Measurements from ENCODE around the gene NEDD4L.
"Not testable (repeated sequence)": the region's sequence is repeated elsewhere in the genome, so short reads cannot be mapped to it uniquely, and the experiment has no call there.

Gene NEDD4L

DNA sequence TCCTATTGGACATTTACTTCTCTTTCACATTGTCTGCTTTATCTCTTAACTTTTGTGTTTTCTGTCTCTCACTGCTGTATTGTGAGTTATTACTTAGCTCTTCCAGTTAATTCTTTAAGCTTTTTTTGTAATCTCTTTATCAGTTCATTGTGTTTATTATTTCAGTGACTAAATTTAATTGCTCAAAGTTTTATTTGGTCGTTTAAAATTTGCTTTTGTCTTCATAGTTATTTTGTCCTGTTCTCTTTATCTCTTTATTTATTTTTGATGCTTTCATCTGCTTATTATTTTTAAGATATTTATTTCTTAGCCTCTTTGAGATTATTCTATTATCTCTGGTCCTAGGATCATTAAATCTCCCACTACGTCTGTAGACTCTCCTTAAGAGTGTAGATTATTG is 316.3 kb downstream of the NEDD4L start:
- no peak for DNase-seq

DNA sequence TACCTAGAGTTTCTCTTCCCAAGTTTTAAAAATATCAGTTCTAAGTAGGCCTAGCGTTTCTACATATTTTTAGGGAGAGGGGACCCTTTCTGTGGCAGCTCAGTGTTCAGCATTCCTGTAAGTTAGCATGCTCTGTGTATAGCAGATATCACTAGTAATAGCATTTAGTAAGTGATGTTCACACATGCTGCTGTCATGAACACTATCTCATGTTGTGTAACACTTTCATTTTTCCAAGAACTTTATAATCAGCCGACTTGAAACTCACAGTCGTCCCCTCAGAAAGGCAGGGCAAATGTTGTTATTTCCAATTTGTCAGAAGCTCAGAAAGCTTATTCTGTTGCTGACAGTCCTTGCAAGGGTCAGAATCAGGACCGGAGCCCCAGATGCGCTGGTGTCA is 317.2 kb downstream of the NEDD4L start:
- DNase-seq: no peak

DNA sequence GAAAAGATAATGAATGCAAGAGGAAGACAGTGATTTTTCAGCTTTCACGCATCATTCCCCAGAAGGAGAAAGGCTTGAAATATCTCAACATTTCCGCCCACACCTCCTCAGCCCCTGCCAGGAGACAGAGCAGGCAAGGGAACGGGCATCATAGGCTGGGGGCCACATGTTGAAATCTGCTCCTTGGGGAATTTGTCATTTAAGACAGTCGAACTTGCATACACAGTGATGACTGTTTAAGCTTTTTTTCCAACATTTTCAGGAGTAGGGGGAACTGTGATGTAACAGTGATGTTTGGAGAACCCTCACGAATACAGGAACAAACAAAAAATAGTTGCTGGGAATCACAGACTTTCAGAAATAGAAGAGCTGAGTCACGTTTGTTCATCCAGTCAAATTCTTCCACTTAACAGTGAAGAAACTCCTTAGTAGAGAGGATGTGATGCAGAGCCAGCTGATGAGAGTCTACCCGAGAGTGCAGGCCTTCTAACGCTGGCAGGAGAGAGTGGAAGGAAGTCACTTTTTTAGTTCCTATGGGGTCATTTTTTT is 318.1 kb downstream of the NEDD4L start:
- DNase-seq: no peak

DNA sequence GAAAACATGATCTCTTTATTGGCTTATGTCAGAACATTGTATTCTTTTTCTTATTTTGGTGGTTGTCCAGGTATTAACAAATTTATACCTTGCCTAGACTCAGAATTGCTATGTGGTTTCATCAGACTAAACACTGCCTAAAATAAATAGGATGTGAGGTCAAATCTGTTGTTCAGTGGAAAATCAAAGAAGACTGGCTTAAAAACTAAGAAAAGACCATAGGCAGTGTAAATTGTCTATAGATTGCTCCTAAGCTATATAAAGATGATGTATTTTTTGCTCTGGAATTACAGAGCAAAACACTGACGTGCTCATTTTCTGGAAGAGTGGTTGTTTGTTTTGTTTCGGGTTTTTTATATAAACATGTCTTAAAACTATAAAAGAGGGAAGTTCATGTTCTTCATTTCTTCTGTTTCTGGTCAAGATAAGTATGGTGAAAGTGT is 318.8 kb downstream of the NEDD4L start:
- DNase-seq: no peak

DNA sequence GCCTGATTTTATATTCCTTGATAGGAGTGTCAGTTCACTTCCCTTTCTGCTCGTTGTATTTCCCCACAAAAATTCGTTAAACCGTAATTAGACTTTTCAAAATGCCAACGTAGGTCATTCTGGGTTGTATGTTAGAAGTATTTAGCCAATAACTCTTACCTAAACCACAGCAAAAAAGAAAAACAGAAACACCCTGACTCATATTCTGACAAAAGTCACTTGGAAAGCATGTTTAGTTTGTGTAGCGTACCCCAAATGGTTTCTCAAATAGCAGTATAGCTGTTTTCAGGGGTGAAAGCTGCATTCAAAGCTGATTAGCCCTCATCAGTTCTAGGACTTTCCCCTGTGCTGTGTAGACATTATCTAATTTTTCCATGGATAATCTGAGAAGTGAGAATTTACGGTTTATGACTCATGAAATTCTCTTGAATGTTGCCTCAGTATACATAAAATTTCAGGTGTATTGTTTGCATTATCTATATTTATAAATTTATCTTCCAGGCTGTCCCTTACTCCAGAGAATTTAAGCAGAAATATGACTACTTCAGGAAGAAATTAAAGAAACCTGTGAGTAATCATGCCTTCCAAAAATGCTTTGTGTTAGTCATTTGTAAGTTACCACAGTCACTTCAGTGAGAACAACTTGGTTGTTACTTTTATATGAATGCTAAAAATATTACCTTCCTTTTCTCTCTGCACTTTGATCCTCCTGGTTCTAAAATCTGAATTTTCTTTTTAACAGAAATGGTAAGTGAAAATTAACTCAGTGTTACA is 319.9 kb downstream of the NEDD4L start:
- no peak for DNase-seq

DNA sequence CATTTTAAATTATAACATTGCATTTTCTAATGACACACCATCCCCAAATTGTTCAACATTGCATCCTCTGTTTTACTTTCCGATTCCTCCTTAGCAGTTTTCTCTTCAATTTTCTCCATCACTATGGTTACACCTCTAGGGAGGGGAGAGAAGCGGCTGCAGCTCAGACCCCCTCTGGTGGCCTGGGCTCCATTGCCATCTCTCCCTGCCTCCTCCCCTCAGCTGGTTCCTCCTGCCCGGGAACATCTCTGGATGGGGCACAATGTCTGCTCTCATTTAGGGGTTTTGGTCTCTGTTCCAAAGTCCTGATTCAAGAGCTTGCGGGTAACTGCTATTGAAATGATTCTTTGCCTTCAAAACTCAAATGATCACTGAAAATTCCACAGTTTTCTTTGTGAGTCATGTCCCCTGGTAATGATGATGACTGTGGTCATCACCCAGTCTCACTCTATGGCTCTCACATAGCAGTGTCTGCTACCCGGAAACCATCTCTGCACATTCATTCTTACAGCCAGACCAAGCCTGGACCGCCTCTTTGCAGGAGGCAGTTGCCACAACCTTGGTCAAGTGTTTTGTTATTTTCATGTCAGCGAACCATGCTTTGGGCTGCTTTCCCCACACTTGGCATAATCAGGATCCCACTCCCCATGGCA is 321.0 kb downstream of the NEDD4L start:
- DNase-seq: no peak

DNA sequence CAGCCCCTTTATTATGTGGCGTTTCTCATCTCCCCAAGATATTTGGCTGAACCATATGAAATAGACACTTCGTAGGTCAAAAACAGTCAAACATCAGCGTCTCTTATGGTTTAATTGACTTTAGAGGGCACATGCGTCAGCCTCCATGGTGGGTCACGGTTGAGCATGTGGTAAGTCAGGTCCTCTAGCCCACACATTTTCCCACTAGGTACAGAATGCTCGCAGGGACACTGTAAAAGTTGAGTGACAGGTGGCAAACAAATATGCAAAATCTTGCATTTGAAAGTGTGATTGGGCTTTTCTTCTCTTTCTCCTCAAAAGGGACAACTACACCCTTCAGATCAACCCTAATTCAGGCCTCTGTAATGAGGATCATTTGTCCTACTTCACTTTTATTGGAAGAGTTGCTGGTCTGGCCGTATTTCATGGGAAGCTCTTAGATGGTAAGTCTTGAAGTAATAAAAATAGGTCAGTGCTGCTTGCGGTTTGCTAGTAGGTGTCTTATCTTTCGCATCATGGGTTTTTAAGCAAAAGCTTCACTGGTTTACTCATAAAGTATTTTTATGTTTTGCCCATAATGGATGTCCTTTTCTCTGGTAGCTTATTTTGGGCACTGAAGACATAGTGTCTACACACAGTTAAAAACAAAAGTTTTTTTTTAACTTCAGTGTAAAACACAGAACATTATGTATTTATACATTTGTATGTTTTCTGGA is 323.6 kb downstream of the NEDD4L start:
- DNase-seq: no peak

DNA sequence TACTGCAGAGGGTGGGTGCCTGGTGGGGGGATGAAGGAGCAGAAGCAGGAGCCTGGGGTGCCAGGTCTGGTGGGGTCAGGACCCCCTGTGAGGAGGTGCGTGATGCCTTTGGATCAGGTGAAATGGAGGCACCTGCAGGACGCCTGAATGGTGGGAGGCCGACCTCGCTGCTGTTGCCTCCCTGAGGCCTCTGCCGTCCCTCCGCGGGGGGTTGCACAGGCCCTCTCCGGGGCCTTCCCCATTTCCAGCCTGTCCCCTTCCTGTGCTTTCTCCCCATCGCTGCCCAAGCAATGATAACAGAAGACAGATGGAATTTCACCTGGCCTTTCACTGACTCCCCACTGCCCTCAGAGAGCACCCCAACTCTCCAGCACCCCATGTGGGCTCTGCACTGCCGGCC is 325.6 kb downstream of the NEDD4L start:
- no peak for DNase-seq

DNA sequence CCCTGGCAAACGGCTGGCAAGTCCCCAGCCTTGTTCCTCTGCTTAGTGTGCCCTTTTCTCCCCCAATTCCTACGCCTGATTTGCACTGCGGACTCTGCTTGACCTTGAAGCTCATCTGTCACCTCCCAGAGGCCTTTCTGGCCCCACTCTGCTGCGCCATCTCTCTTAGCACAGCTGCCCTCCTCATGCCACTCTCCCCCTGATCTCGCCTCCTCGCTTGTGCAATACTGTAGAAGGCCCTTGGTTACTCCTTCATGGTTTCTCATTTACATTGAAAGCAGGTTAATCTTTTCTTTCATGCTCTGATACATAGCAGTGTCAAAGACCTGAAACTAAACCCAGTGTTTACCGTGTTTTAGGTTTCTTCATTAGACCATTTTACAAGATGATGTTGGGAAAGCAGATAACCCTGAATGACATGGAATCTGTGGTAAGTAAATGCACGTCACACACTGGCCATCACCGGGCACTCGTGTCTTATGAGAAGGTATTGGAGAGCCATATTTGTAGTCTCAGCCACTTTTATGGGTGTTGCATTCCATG is 326.1 kb downstream of the NEDD4L start:
- DNase-seq: no peak

DNA sequence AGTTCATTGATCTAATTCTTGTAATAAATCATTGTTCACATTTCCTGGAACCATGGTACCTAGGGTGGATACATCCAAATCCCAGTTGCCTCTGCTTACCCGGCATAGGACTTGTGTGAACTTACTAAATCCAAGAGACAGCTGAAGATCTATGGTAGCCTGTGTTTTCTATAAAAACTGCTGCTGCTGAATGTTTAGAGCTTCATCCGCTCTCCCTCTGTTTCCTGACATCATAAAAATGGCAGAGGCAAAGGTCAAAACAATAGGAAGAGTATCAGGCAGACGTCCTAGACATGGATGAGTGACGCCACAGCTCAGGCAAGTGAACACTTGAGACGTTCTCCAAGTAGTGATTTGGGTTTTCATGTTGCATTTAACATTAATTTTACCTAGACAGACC is 326.6 kb downstream of the NEDD4L start:
- DNase-seq: no peak

DNA sequence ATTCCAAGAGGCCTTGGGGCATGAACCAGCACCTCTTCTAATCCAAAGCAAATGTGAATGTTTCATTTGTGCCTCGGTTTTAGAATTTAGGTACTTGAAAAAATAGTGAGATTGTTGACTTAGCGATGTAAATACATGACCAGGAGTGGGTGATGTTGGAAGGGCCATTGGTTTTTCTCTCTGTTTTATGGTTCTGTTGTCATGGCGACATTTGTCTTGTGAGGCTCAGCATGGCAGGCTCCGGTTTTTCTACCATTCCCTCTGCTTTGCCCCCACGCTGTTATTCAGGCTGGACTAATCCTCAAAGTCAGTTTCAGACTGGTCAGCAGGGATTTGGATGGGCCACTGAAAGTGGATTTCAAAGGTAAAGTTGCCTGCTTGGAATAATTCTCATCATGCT is 329.5 kb downstream of the NEDD4L start:
- no peak for DNase-seq

DNA sequence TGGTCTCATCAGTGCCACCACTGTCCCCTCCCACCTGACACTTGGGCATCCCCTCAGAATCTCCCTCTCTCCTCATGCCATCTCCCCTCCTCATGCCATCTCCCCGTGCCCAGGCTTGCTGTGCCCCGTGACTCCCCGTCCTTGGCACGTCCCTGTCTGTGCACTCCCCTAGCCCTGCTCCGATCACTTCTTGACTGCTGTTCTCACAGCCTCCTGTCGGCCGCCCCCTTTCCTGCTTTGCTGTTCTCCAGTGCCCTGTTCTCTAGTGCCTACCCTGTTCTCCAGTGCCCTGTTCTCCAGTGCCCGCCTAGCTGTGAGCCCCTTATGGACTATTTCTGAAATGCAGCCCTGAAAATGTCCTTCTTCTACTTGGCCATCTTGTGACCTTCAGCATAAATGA is 331.0 kb downstream of the NEDD4L start:
- no peak for DNase-seq

DNA sequence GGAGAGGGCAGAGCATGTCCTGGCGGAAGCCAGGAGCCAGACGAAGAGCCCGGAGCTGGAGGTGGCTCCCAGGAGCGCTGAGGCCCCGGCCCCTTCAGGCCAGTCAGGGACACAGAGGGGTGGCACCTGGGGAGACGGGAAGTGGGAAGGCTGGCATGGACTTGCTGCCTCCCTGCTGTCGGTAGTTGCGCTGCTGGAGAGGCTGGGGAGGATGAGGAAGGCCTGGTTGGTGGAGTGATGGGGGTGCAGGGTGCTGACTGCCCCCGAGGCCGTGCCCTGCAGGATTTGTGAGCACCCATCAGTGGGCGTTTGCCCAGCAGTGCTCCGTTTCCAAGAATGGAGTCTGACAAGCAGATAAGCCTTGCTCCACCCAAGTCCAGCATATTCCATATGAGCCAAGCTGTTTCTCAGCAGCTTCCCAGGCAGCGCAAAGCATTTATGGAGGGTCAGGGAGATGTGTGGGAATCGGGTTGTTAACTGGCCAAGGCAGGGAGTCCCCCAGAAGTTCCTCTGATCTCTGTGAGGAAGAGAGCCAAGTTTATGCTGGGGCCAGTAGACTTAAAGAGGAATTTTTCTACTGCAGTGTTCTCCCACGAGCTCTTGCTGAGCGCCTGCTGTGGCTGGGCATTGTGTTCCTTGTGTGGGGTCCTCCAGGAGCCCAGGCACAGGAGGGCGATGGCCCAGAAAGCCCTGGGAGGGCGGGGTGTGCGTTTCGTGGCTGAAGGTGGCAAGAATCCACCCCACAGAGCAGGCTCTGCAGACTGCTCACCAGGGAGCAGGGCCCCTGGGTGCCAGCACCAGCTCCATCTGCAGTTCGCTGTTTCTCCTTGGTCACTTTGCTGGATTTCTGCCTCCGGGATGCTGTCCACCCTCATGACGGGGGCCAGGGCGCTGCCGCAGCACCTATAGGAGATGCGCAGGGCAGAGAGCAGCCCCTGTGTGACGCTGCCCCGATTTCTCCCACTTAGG is 334.7 kb downstream of the NEDD4L start:
- DNase-seq: no peak

DNA sequence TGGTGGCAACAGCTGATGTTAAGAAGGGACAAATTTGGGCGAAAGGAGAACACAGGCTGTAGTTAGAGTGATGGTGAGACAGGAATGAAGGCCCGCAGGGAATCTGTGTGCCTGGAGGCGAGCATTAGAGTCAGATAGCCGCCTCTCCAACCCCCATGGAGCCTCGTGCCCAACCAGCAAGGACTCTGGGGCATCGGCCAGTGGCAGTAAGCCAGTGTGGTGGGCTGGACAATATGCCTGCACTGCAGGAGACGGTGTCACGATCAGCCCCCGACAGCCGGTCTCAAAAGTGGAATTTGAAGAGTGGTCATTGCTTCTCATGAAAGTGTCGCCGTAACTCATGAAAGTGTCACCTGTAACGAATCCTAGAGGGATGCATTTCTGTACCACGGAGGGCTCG is 335.4 kb downstream of the NEDD4L start:
- no peak for DNase-seq

DNA sequence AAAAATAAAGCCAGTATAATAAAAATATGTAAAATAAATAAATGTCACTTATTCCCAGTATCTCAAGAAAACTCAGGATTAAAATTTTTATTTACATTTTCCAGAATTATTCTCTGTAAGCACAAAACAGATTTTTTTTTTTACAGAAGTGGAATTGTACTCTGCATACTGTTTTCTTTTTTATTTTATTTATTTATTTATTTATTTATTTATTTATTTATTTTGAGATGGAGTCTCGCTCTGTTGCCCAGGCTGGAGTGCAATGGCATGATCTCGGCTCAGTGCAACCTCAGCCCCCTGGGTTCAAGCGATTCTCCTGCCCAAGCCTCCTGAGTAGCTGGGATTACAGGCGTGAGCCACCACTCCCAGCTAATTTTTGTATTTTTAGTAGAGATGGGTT is 336.1 kb downstream of the NEDD4L start:
- not testable (repeated sequence) for DNase-seq

DNA sequence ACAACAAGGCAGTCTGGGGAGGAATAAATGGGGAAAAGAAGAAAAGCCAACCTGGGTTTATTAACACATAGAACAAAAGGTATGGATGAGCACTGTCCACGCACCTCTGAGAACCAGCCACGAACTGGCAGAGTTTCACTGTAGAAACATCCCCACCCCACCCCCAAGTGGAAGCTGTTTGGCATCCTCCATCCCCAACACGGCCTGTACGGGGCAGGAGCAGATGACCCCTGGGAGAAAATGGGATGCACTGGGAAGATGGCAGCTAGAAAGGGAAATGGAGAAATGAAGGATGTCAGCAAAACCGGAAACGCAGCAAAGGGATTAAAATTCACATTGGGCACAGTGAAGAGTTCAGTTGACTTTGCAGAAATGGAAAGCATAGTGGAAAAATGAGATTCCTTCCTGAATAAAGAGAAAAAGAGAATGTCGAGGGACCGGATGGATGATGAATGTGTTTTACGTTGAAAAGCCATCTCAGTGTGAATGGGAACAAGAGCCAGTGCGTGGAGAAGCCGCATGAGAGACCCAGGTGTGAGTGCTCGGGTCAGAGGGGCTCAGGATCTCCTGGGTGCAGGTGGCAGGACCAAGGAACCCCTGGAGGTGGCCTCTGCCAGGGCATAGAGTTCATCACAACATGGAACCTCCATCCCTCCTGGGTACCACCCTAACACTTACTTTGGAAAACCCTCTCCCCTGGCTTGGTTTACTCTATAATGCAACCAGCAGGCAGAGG is 337.8 kb downstream of the NEDD4L start:
- no peak for DNase-seq

DNA sequence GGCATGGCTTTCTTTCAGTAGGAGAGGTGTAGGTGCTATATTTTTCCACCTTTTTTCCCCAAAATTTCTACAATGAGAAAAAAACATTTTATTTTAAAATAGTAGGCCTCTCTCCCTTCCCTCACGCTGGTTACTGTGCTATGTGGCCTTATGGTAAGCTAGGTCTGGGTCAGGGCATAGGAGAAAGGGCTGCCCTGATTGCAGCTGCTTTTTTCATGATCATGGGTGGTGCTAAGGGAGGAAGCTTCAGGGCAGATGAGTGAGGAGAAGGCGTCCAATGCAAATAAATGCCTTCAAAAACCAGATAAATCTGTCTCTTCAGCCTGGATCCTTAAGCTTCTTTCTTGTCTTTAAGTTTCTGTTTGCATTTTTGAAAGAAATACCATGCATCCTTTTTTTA is 338.4 kb downstream of the NEDD4L start:
- DNase-seq: no peak

DNA sequence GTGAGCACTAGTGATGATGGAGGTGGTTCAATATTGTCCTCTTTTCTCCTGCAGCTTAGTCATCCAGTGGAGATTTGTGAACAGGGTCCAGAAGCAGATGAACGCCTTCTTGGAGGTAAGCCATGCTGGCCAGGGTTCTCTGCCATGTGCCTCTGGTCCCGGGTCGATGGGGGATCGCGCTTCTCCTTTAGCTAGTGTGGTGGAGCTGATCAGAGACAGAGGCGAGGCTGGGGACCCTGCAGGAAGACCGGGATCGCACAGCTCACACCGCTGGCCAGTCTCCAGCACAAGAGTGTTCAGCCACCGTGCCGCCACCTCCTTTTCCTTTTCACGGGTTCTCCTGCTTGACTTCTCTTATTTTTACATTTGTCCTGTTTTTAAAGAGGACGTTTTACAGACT is 341.4 kb downstream of the NEDD4L start:
- DNase-seq: no peak

DNA sequence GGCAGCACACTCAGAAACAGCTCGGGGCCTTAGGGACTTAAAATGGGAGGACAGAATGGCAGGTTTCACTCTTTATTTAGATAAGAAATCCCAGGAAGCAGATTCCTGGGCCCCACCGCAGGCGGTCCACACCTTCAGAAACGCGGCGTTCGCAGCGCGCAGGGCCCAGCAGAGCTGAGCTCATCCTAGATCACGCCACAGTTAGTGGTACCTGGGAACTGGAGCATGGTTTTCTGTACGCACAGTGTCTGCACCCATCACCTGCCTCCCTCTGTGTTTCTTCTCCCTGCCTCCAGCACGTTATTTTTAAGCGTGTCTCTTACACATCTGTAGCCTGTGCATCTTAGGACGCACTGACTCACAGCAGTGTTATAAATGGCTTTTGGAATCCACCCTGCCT is 342.8 kb downstream of the NEDD4L start:
- no peak for DNase-seq

DNA sequence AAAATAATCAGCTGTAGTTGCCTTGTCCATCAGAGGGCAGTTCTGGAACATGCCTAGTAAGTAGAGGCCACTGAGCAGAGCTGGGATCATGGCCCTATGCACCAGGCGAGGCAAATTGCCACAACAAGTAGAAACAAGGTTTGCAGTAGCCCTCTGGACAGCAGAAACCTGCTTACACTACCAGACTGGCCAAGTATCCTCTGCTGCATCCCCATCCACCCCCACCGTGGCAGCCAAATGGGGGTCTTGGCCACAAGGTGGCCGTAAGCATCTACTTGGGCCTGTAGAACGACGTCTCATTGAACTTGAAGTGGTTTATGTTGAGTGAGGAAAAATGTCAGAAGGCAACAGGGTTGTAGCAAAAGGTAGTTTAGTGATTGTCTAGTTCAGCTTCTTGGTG is 343.7 kb downstream of the NEDD4L start:
- no peak for DNase-seq

DNA sequence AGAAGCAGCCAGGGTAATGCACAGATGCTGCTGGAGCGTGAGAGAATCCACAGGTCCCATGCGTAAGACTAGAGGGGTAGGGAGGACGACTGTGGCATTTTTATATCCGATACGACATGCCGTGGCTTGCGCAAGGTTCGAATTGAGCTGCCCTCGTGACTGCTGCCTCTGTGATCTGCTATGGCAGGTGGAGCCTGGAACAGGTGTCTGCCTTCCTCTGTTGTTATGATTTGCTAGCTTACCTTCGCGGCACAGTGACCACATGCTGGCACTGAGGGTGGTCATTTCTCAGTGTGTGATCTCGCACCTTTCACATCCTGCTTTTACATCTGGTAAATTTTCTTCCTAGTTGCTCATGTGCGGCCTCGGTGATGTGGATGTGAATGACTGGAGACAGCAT is 344.7 kb downstream of the NEDD4L start:
- DNase-seq: no peak

DNA sequence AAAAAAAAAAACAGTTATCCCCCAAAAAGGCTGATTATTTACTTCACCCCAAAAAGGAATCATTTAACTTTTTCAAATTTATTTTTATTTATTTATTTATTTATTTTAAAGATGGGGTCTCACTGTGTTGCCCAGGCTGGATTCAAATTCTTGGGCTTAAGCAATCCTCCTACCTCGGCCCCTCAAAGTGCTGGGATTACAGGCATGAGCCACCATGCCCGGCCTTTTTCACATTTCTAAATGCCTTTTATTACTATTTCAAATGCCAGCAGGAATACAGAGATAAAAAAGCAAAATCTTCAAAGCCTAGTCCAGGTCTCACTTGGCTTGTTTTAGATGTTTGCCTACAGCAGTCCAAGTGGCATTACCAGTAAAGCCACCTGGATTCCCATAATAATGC is 345.7 kb downstream of the NEDD4L start:
- DNase-seq: no peak

Data from activated CD4-positive, alpha-beta T cell treated with anti-CD3 and anti-CD28 coated beads, Interleukin-2, amount 50 U/mL, for 48 hours (primary cell).